NOMO-1 treated with dmso at 0.1 percent for 144 hours (cell line): ENCODE data around the gene EIF4G3.

Source experiments
- DNase-seq: peaks from one replicate; lab custom pipeline; 2025; ENCODE audit not compliant: unreplicated experiment; lab: John Stamatoyannopoulos, UW

EIF4G3 gene

DNA sequence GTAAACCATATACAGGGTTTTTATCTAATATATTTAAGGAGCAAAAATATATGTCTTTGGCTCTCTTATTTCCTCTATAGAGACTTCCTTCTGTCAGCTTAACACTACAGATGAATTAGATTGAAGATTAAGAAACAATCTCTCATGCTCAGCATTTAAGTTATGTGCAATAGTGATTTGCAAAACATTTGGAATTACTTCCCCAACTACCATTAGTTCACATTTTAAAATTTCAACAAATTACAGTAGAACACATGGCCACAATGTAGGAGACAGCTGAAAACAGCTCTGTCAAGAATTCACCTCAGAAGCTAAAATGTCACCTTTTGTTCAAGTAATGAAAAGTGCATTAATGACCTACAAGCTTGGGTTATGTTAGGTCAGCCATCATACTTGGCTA lies 177.9 kb downstream of the EIF4G3 start:
- DNase-seq = no peak

DNA sequence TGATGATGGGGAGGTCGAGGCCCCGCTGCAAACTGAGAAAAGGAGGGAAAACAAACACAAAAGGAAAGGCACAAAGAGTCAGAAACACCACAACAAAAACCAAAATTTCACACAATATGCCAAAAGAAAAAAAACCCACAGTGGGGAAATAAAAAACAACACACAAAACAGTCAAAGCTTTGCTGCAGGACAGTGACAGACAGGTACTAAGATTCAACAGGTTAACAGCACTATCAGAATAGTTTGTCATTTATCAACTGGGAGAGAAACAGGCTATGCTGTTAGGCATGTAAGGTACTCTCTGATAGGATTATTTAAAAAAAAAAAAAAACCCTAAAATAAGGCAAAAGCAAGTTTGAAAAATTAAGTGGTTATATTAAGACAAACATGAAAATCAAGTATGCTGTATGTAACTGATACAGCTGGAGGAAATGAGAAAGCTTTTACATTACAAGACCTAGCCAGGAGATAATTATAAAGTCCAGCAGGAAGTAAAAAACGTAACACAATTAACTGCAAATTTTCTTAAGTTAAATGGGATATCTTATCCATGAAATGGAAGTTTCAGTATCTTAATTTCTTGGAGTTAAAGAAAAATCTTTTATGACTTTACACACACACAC lies 179.0 kb downstream of the EIF4G3 start:
- no peak for DNase-seq

DNA sequence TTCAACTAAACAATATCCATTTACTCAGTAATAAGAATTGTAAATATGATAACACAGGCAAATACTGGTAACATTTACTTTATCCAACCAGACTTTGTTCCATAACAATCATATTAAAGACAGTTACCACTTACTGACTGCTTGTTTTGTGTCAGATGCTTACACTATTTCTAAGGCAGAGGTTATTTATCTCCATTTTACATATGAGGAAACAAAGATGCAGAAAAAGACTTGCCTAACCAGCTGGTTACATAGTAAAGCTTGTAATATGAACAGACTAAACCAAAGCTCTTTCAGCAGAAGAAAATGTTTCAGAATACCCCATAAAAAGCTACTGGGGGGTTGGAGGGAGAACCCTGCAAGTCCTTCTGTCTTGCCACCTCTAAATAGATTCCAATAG lies 180.1 kb downstream of the EIF4G3 start:
- DNase-seq = no peak

DNA sequence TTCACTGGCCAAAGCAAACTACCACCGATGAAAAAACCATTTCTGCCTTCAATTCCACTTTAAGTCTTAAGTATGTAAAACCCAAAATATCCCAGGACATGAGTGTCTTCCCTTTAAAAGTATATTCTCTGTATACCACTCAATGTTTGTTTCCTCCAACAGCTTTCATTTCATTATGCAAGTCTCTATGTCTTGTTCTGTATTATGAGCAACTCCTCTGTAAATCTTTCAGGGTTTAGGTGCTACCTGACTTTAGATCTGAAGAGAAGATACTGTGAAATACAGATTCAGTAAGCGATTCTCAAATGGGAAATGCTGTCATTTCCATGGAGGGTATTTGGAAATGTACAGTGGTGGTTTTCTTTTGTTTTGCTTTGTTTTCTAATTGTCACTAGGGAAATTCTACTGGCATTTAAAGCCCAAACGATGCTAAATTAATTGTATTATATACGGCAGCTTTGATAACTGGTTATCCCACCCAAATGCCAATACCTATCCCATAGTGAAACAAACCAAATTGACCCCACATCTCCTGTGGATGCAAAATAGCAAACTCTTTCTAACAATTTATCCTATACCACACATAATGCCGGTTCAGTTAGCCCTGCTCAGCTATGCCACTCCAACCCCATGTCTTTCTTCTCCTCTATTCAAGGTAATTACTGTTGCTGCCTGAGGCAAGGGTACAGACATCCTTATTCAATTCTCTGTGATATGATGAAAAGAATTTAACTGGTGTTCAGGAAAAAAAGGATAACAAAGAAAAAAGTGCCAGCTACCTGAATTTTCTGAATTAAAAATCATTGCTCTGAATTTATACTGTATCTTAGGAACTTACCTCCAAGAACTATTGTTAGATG lies 182.8 kb downstream of the EIF4G3 start:
- DNase-seq = no peak

DNA sequence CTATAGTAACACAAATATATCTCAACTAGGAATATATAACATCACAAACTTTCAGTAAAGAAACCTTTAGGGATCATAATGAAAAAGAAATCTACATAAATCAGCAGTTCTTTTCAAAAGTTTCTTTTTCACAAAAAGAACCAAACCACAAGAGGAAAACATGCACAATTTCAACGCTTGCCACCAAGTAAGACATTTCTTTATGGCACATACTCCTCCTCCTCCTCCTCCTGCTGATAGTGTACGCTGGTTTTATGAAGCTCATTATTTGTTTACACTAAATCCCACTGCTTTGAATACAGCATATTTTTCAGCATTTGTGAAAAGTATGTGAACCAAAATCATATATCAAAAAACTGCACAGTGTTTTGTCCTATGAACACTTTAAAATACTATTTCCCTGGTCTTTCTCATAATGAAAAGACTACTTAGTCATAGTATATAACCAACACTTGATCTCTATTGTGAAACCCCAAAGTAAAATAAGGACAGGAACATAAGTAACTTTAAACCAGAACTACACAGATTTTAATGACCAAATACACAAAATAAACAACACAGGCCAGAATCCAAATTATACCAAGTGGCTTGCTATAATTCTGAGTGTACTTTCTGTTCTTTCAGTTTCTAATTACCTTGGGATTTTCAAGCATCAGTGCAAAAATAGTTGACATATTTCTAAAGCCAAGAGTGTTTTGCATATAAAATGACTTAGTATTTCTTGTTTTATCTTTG lies 184.2 kb downstream of the EIF4G3 start:
- DNase-seq = no peak

DNA sequence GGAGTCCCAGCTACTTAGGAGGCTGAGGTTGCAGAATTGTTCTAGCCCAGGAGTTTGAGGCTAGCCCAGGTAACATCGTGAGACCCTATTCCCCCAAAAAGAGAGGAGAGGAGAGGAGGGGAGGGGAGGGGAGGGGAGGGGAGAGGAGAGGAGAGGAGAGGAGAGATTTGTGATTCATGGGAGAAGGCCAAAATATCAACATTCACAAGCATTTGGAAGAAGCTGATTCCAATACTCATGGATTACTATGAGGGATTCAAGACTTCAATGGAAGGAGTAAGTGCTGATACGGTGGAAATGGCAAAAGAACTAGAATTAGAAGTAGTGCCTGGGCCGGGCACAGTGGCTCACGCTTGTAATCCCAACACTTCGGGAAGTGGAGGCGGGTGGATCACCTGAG lies 187.8 kb downstream of the EIF4G3 start:
- DNase-seq = no peak

DNA sequence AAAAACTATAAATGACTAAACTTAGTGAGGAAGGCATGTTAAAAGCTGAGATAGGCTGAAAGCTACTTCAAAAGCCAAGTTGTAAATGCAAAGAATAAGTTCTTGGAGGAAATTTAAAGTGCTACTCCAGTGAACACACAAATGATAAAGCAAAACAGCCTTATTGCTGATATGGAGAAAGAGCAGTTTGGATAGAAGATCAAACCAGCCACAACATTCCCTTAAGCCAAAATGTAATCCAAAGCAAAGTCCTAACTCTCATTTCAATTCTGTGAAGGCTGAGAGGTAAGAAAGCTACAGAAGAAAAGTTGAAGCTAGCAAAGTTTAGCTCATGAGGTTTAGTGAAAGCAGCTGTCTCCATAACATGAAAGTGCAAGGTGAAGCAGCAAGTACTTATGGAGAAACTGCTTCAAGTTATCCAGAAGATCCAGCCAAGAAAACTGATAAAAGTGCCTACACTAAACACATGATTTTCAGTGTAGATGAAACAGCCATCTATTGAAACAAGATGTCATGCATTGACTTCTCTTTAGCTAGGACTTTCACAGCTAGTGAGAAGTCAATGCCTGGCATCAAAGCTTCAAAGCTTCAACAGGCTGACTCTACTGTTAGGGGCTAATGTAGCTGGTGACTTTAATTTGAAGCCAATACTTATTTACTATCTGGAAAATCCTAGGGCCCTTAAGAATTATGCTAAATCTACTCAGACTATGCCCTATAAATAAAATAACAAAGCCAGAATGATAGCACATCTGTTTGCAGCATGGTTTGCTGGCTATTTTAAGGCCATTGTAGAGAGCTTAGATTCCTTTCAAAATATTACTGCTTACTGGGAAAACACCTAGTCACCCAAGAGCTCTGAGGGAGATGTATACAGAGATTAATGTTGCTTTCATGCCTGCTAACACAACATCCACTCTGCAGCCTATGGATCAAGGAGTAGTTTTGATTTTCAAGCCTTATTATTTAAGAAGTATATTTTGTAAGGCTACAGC lies 188.6 kb downstream of the EIF4G3 start:
- no peak for DNase-seq

DNA sequence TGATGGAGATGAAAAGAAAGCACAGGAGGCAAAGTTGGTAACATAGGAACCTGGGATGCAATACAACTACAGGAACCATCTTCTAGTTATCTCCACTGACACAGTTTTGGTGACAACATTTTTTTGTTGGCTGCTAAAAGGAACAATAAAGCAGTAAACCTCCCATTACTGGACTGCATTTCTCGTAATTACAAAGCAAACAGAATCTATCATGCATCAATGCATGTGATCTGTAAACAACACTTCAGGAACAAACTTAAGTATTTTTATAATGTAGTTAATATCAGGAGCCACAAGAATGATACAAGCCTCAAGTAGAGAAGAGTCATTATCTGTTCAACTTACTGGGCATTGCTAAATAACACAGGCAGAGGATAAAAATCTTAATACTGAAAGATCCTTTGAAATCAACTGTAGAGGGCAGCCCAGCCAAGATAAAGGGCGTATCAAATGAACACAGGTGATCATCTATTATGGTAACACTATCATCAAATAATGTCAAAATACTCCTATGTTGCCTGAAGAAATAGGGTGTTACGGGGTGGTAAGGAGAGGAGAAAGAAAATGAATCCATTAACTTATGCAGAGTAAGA lies 193.3 kb downstream of the EIF4G3 start:
- DNase-seq = no peak

DNA sequence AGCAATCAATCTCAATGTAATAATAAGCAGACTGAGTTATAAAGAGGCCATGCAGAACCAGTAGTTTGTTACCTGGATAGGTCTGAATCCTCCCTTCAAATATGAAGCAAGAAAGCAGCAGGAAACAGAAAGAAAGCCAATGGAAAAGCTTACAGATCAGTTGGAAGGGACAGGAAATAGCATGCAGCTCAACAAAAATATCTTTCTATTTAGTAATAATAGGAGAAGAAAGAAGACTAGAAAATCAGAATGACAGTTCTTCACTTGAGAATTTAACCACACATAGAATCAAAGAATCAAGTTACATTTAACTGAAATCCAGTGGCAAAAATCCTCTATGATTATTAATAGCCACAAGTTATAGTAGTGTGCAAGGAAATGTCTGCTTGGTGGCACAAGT lies 194.4 kb downstream of the EIF4G3 start:
- no peak for DNase-seq

DNA sequence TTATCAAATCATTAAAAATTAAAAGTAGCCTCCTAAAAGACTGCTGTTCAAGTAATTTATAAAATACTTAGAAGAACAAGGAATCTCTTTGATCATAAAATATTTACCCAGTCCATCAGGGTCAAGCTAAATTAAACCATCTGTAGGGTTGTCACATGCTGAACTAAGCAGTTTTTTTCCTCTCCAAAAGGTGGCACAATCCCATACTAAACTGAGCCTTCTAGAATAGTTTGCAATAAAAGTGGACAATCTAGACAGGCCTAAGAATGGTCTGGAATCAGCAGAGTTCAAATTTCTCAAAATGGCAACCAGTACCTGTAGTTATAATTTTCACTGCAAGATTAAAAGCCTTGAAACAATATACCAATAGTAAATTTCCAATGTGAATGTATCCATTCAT lies 194.8 kb downstream of the EIF4G3 start:
- no peak for DNase-seq

DNA sequence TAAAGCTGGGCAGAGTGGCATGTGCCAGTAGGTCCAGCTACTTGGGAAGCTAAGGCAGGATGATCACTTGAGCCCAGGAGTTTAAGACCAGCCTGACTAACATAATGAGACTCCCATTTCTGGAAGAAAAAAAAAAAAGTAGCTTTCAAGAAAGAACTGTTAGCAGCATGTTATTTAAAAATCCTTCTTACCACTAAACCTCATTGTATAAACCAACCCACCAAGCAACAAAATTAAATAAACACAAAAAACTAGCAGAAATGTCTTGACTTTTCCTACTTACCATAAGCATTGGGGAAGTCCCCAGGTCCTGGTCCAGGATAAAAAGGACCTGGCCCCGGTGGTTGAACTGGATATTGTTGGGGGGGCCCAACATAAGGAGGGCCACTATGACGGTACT lies 196.6 kb downstream of the EIF4G3 start:
- DNase-seq = no peak

DNA sequence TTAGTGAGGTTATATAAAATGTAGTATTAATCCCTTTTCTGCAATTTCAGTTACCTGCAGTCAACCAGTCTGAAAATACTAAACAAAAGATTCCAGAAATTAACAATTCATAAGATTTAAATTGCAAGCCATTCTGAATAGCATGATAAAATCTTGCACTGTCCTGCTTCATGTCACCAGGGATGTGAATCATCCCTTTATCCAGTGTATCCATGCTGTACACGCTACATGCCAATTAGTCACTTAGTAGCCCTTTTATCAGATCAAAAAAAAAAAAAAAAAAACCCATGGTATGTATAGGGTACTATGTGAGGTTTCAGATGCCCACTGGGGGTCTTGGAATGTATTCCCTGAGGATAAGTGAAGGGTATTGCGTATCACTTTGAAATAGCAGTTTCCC lies 198.3 kb downstream of the EIF4G3 start:
- DNase-seq = no peak

DNA sequence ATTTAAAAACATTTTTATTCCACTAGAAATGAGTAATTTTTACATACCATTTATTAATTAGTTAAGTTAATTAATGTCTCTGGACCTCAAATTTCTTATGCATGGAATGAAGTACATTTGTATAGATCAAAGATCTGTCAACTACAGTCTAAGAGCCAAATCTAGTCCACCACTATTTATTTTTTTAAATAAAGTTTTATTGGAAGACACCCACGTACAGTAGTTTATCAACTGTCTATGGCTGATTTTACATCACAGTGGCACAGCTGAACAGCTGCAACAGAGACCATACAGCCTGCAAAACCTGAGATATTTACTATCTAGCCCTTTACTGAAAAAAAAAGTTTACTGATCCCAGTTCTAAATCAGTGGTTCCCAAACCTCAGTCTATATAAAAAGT lies 201.0 kb downstream of the EIF4G3 start:
- no peak for DNase-seq

DNA sequence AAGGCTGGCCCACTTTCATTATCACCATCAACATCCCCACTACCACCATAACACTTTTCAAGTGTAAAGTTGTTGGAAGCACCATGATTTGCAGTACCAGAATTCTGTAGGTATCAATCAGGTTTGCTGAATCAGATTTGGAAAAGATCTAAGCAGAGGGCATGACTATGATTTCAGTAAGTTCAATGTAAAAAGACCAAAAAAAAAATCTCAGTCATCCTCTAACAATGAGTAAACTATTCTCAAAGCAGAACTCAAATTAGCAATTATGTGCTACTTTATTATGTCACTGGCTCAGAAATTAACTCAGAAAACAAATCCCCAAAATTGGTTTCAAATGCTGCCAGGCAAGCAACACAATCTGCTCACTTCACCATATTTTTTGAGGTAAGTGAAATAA lies 201.7 kb downstream of the EIF4G3 start:
- no peak for DNase-seq

DNA sequence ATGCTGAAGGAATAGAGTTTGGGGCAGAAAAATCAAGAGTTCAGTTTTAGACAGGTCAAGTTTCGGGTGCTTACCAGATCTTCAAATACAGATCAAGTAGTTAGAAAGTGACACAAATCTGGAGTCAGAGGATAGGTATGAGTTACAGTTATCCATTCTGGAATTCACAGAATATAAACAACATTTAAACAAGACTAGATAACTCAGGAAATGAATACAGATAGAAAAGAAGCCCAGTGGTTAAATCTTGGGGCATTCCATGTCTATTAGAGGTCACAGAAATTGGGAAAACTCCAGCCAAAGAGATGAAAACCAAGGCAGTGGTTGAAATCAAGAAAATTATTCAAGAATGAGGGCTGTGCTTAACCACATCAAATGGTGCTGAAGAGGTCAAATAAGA lies 202.6 kb downstream of the EIF4G3 start:
- no peak for DNase-seq

DNA sequence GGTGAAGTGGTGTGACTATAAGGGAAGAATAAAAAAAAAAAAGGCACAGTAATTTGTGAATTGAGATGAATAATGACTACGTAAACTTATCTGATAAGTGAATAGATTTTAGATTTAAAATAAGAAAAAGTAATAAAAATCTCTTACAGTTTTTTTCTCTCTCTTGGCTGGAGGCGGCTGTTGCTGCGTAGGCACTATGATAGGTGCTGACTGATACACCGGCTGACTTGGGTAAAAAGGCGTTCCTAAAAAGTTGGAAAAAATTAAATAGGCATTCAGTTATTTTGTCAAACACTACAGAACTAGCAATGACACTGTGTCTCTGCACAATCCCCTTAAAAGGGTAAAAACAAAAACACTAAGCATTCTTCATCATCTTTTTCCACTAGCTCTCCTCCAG lies 203.8 kb downstream of the EIF4G3 start:
- no peak for DNase-seq

DNA sequence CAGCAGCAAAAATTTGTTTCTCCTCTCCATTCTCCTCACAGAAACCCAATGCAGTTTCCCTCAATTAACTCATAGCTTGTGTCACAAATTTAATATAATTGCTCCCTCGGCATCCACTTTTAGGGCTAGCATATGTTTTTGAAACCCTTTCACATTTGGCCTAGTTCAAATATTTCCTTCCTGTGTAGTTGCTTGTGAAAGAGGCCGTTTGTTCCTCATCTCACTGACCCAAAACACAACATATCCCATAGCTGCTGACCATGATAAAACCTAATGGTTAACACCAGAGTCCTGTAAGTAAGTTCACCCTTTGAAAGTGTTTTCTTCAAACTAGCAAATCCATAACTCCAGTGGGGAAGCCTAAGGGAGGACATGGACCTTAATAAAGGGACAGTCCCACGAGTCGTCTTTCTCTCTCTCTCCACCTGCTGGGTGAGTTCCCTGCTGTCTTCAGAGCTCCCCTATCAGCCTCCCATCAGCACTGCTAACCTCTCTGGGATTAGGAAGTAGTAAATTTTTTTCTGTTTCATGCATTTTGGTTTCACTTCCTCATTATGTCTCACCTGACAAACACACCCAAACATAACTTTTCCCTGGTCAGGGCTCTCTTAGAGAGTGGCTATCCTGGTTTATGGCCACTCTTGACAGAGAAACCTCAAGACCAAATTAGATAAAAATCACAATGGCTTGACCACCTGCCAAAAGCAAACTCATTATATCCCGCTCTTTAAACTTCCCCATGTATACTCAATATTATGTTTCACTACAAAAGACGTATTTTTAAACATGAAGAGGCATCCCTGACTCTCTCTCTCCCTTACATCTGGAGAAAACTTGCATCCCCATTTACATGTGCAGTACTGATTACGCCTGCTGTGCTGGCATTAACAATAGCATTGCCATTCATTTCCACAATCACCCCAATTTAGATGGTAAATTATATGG lies 211.9 kb downstream of the EIF4G3 start:
- DNase-seq = peak; percentile 70

DNA sequence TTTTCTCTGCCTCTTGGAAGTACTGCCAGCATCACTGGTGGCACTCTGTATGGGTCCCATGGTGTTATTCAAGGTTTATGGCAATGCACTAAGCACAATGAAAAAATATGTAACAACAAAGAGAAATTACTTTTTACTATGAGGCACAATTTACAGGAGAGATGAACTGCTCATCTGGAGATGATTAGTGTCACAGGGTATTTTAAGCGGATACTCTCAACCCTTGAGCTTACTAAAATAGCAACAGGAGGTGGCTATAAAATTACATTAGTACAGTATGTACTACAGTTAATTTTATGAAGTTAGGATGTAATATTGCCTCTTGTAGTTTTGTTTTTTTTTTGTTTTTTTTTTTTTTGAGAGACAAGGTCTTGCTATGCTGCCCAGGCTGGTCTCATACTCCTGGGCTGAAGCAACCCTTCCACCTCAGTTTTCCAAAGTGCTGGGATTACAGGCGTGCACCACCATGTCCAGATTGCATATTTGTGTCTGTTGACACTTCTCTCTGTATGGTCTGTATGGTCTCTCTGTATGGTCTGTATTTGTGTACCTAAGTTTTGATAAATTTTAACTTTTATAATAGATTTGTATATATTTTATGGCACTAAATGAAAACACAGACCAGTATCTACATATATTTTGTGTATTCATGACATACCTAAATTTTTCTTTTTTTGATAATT lies 214.0 kb downstream of the EIF4G3 start:
- no peak for DNase-seq

DNA sequence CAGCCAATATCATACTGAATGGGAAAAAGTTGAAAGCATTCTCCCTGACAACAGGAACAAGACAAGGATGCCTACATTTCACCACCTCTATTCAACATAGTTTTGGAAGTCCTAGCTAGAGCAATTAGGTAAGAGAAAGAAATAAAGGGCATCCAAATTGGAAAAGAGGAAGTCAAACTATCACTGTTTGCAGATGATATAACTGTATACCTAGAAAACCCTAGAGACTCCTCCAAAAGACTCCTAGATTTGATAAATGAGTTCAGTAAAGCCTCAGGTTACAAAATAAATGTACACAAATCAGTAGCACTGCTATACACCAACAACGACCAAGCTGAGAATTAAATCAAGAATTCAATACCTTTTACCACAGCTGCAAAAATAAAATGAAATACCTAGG lies 218.3 kb downstream of the EIF4G3 start:
- no peak for DNase-seq
